Measurements from ENCODE around the gene CSE1L.

- TF ChIP-seq CTCF (IDR thresholded peaks at IDR 0.05; ENCODE audit: low read depth, low read length) (no peak), POLR2A (IDR thresholded peaks at IDR 0.05; ENCODE audit: extremely low read depth, insufficient read length) (no peak)
- TF ChIP-seq, protein P1, sequence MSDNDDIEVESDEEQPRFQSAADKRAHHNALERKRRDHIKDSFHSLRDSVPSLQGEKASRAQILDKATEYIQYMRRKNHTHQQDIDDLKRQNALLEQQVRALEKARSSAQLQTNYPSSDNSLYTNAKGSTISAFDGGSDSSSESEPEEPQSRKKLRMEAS (IDR thresholded peaks at IDR 0.05; ENCODE audit: low read depth, low read length), result no peak
These were observed 64.9 kb downstream of the CSE1L start for GRCh38 chr20:49110767-49111694.

All from NB4 (cell line).